Neural cell (in vitro differentiated cells): ENCODE results near the gene PCDH17. TPM values are rescaled to one million over a fixed set of nuclear protein-coding genes. Genes with fewer than 3 reads are reported as not detected.
A peak's percentile ranks its signal among the peaks of the same experiment; 100 is the strongest.

Experiments used
- H2AFZ ChIP-seq: fragments of 200-600, 300-800 bp; sonication (generic), shearing (Covaris generic); 2 replicates; pipeline ENCODE4 v1.6.0; 2014; ENCODE audit warnings: low read depth, mild to moderate bottlenecking, antibody characterized with exemption, low read length, moderate library complexity
- H3F3A ChIP-seq: fragments of 200-600 bp; shearing (Covaris generic); 2 replicates; pipeline ENCODE4 v1.6.1; 2016; ENCODE audit warnings: mild to moderate bottlenecking, moderate library complexity, mixed read lengths, antibody characterized with exemption, low read length; ENCODE audit not compliant: insufficient read depth, poor library complexity, severe bottlenecking
- H3K27ac ChIP-seq: fragments of 200-600, 300-800 bp; sonication (generic), shearing (Covaris generic); 2 replicates; pipeline ENCODE4 v1.5.1; 2014; ENCODE audit warnings: mild to moderate bottlenecking, low read length, moderate library complexity
- H3K27me3 ChIP-seq: fragments of 300-800, 200-600 bp; sonication (generic), shearing (Covaris generic); 2 replicates; pipeline ENCODE4 v1.6.0; 2014; ENCODE audit warnings: mild to moderate bottlenecking, low read depth, low read length, moderate library complexity; ENCODE audit not compliant: insufficient read depth
- H3K36me3 ChIP-seq: fragments of 300-800, 200-600 bp; sonication (generic), shearing (Covaris generic); 2 replicates; pipeline ENCODE4 v1.5.1; 2014; ENCODE audit warnings: mild to moderate bottlenecking, antibody characterized with exemption, low read length, moderate library complexity; ENCODE audit not compliant: insufficient read depth
- H3K4me2 ChIP-seq: fragments of 300-800, 200-600 bp; sonication (generic), shearing (Covaris generic); 2 replicates; pipeline ENCODE4 v1.6.0; 2014; ENCODE audit warnings: mild to moderate bottlenecking, low read length
- H3K4me3 ChIP-seq: fragments of 300-800, 200-600 bp; sonication (generic), shearing (Covaris generic); 2 replicates; pipeline ENCODE4 v1.5.1; 2014; ENCODE audit warnings: mild to moderate bottlenecking, low read length, moderate library complexity
- H3K79me2 ChIP-seq: fragments of 200-600 bp; shearing (Covaris generic); replicated peaks from 2 replicates; pipeline ENCODE4 v1.6.0; 2014; ENCODE audit warnings: mild to moderate bottlenecking, low read length, moderate library complexity; ENCODE audit not compliant: insufficient read depth
- H3K9ac ChIP-seq: fragments of 300-800, 200-600 bp; sonication (generic), shearing (Covaris generic); 2 replicates; pipeline ENCODE4 v1.6.1; 2016; ENCODE audit warnings: mild to moderate bottlenecking, low read length, mixed read lengths
- H3K9me2 ChIP-seq: fragments of 200-600 bp; shearing (Covaris generic); 2 replicates; pipeline ENCODE4 v1.6.1; 2016; ENCODE audit warnings: mild to moderate bottlenecking, low read length, mixed read lengths; ENCODE audit not compliant: insufficient read depth
- H3K9me3 ChIP-seq: fragments of 200-600, 300-800 bp; sonication (generic), shearing (Covaris generic); 2 replicates; pipeline ENCODE4 v1.6.1; 2016; ENCODE audit warnings: mild to moderate bottlenecking, mixed run types, low read length, moderate library complexity, mixed read lengths
- H4K20me1 ChIP-seq: fragments of 200-600 bp; shearing (Covaris generic); 2 replicates; pipeline ENCODE4 v1.6.1; 2016; ENCODE audit warnings: mild to moderate bottlenecking, mixed run types; ENCODE audit not compliant: insufficient read depth
- CTCF ChIP-seq: fragments of 450-650 bp; IDR thresholded peaks from 2 replicates; pipeline ENCODE4 v1.5.1; 2014; ENCODE audit warnings: antibody characterized with exemption, mild to moderate bottlenecking, moderate library complexity; ENCODE audit not compliant: poor library complexity, severe bottlenecking
- EP300 ChIP-seq: fragments of 450-650 bp; conservative IDR thresholded peaks from 2 replicates; pipeline ENCODE4 v1.6.1; 2014; ENCODE audit warnings: antibody characterized with exemption, mild to moderate bottlenecking, moderate library complexity; ENCODE audit not compliant: poor library complexity, severe bottlenecking
- EZH2 ChIP-seq: fragments of 200-600, 300-800 bp; shearing (Covaris generic), sonication (generic); IDR thresholded peaks from 2 replicates; pipeline ENCODE4 v1.6.1; 2014; ENCODE audit warnings: antibody characterized with exemption, low read length, borderline replicate concordance, mild to moderate bottlenecking; ENCODE audit not compliant: insufficient read depth, poor library complexity, severe bottlenecking
- MXI1 ChIP-seq: fragments of 450-650 bp; conservative IDR thresholded peaks from 2 replicates; pipeline ENCODE4 v1.6.1; 2014; ENCODE audit warnings: antibody characterized with exemption, mild to moderate bottlenecking; ENCODE audit not compliant: poor library complexity, severe bottlenecking
- POLR2AphosphoS5 ChIP-seq: IDR thresholded peaks from 2 replicates; pipeline ENCODE4 v1.6.1; 2012
- RAD21 ChIP-seq: fragments of 450-650 bp; conservative IDR thresholded peaks from 2 replicates; pipeline ENCODE4 v1.6.1; 2014; ENCODE audit warnings: antibody characterized with exemption, mild to moderate bottlenecking, moderate library complexity
- REST ChIP-seq: IDR thresholded peaks from 2 replicates; pipeline ENCODE4 v1.6.1; 2012; ENCODE audit warnings: borderline replicate concordance
- SMC3 ChIP-seq: fragments of 450-650 bp; conservative IDR thresholded peaks from 2 replicates; pipeline ENCODE4 v1.6.1; 2014; ENCODE audit warnings: antibody characterized with exemption, mild to moderate bottlenecking, moderate library complexity; ENCODE audit not compliant: poor library complexity
- TAF1 ChIP-seq: IDR thresholded peaks from 2 replicates; pipeline ENCODE4 v1.6.1; 2012; ENCODE audit warnings: low read depth
- polyA plus RNA-seq: library from polyadenylated mRNA; depleted of rRNA; stranded (reverse); fragments of >200 nt; gene quantifications from 2 replicates; pipeline ENCODE4 v1.2.3, GENCODE V29; 2014

Gene PCDH17
- polyA plus RNA-seq, 1 donor from 2014 or later, result 6.5 TPM

GRCh38 chr13:57665481-57665880, 33.9 kb downstream of the PCDH17 start:
- H3K79me2 ChIP-seq, result no peaks in the 10 kb centered on the region
- H3F3A ChIP-seq, result no peaks in the 10 kb centered on the region
- no peak for TF ChIP-seq REST
- TF ChIP-seq CTCF, result no peak
- no peak for TF ChIP-seq RAD21
- no peak for TF ChIP-seq POLR2AphosphoS5
- no peak for TF ChIP-seq SMC3
- no peak for TF ChIP-seq TAF1
- no peak for TF ChIP-seq EZH2
- no peak for TF ChIP-seq MXI1
- TF ChIP-seq EP300, result no peak
- no peaks in the 10 kb centered on the region for H4K20me1 ChIP-seq
- H3K27me3 ChIP-seq, result no peaks in the 10 kb centered on the region
- no peak overlapping the region for H3K4me3 ChIP-seq
- no peak overlapping the region for H2AFZ ChIP-seq
- H3K4me2 ChIP-seq, result no peak overlapping the region
- peak overlapping the region; percentile 58 for H3K27ac ChIP-seq
- no peaks in the 10 kb centered on the region for H3K9me2 ChIP-seq
- H3K9ac ChIP-seq, result no peak overlapping the region
- H3K9me3 ChIP-seq, result no peaks in the 10 kb centered on the region
- no peaks in the 10 kb centered on the region for H3K36me3 ChIP-seq

GRCh38 chr13:57666131-57666953, 34.8 kb downstream of the PCDH17 start:
- Histone ChIP-seq H3K4me3 (no peak overlapping the region), H3K9me2 (no peaks in the 10 kb centered on the region), H3K27me3 (no peaks in the 10 kb centered on the region), H3K9ac (no peak overlapping the region), H3K9me3 (no peaks in the 10 kb centered on the region), H3K36me3 (no peaks in the 10 kb centered on the region), H3K27ac (peak overlapping the region; percentile 58), H2AFZ (no peak overlapping the region), H4K20me1 (no peaks in the 10 kb centered on the region), H3K79me2 (no peaks in the 10 kb centered on the region), H3F3A (no peaks in the 10 kb centered on the region), H3K4me2 (no peak overlapping the region)
- TF ChIP-seq RAD21, result no peak
- no peak for TF ChIP-seq EZH2
- no peak for TF ChIP-seq TAF1
- no peak for TF ChIP-seq MXI1
- no peak for TF ChIP-seq CTCF
- no peak for TF ChIP-seq SMC3
- peak; percentile 88 for TF ChIP-seq EP300
- peak; percentile 73 for TF ChIP-seq POLR2AphosphoS5
- TF ChIP-seq REST, result peak; percentile 71
